A673 (cell line): ENCODE results near the gene RHOT1.
"Not testable (repeated sequence)": the region's sequence is repeated elsewhere in the genome, so short reads cannot be mapped to it uniquely, and the experiment has no call there.

Experiments
- EZH2 ChIP-seq: fragments of 200-600 bp; sonication (generic); IDR thresholded peaks from 2 replicates; pipeline ENCODE4 v1.6.1; 2017; ENCODE audit warnings: borderline replicate concordance, low read depth, mild to moderate bottlenecking, mixed read lengths, antibody characterized with exemption, low read length; ENCODE audit not compliant: poor library complexity, severe bottlenecking
- TF ChIP-seq, protein P1 (sequence below): fragments of 300-800, 200-600 bp; sonication (generic); conservative IDR thresholded peaks from 2 replicates; pipeline ENCODE4 v1.5.1; 2017; ENCODE audit warnings: low read depth, mild to moderate bottlenecking, antibody characterized with exemption, low read length, moderate library complexity, mixed read lengths

- TF ChIP-seq EZH2: not testable (repeated sequence)
- TF ChIP-seq, protein P1, sequence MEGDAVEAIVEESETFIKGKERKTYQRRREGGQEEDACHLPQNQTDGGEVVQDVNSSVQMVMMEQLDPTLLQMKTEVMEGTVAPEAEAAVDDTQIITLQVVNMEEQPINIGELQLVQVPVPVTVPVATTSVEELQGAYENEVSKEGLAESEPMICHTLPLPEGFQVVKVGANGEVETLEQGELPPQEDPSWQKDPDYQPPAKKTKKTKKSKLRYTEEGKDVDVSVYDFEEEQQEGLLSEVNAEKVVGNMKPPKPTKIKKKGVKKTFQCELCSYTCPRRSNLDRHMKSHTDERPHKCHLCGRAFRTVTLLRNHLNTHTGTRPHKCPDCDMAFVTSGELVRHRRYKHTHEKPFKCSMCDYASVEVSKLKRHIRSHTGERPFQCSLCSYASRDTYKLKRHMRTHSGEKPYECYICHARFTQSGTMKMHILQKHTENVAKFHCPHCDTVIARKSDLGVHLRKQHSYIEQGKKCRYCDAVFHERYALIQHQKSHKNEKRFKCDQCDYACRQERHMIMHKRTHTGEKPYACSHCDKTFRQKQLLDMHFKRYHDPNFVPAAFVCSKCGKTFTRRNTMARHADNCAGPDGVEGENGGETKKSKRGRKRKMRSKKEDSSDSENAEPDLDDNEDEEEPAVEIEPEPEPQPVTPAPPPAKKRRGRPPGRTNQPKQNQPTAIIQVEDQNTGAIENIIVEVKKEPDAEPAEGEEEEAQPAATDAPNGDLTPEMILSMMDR: not testable (repeated sequence)
Observed at GRCh38 chr17:32118088-32118487, 24.2 kb upstream of the RHOT1 start.
